ENCODE results near the gene FAF2. TPM values are rescaled to one million over a fixed set of nuclear protein-coding genes. Genes with fewer than 3 reads are reported as not detected.

The FAF2 gene
- total RNA-seq, 1 donor from 2014 or later, result 32.3 TPM

DNA sequence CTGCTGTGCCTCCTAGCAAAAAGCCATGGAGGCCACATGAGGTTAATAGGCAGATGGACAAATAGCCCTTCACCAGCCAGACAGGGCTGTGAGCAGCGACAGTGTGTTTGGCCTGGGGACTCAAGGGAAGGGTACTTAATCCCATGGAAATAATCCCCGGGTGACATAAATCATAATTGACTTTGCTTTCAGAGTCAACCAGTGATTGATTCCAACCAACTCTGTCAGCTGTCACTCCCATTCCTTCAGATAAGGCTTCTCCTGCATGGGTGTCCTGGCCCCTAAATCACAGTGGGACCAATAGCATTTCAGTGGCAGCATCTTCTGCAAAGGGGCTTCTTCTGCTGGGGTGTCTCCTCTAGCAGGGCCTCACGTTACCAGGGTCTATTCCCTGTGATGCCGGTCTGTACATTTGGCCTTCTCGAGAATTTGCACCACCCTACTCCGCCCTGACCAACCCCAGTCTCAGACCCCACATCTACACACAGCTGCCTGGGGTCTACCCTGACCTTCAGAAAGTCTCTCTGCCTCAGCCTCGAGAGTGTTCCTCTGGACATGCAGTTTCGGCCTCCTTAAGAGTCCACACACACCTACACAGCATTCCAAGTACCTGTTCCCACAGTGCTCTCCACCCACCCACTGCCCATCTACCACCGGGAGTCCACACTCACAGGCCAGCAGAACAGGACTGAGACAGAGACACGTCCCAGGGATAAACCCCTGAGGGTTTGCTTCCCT, 35.5 kb upstream of the FAF2 start:
- TF ChIP-seq EZH2phosphoT487 (IDR thresholded peaks at IDR 0.05), result no peak
- no peak for TF ChIP-seq EZH2 (IDR thresholded peaks at IDR 0.05)
- TF ChIP-seq, protein P1, sequence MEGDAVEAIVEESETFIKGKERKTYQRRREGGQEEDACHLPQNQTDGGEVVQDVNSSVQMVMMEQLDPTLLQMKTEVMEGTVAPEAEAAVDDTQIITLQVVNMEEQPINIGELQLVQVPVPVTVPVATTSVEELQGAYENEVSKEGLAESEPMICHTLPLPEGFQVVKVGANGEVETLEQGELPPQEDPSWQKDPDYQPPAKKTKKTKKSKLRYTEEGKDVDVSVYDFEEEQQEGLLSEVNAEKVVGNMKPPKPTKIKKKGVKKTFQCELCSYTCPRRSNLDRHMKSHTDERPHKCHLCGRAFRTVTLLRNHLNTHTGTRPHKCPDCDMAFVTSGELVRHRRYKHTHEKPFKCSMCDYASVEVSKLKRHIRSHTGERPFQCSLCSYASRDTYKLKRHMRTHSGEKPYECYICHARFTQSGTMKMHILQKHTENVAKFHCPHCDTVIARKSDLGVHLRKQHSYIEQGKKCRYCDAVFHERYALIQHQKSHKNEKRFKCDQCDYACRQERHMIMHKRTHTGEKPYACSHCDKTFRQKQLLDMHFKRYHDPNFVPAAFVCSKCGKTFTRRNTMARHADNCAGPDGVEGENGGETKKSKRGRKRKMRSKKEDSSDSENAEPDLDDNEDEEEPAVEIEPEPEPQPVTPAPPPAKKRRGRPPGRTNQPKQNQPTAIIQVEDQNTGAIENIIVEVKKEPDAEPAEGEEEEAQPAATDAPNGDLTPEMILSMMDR (IDR thresholded peaks at IDR 0.05), result no peak
- H3K27me3 Mint-ChIP-seq (ENCODE audit: insufficient read depth, low read depth), result peaks cover 5% of the 10 kb centered on the region
- peak overlapping the region; percentile 38 for H3K4me3 Mint-ChIP-seq
- no peak for DNase-seq (ENCODE audit: low spot score)
- H4K20me1 ChIP-seq (ENCODE audit: low read depth), result no peaks in the 10 kb centered on the region
- H3K27ac Mint-ChIP-seq, result peak overlapping the region; percentile 81
- H3K27me3 ChIP-seq, result peaks cover 22% of the 10 kb centered on the region
- no peak overlapping the region for H3K9ac ChIP-seq
- no peak overlapping the region for H2AFZ ChIP-seq (replicated peaks)
- H3K9me3 Mint-ChIP-seq, result no peaks in the 10 kb centered on the region
- H3K27ac ChIP-seq, result no peak overlapping the region
- peaks cover 9% of the 10 kb centered on the region for H3K4me1 Mint-ChIP-seq
- no peaks in the 10 kb centered on the region for H3K36me3 Mint-ChIP-seq
- no peaks in the 10 kb centered on the region for H3K4me1 ChIP-seq
- no peaks in the 10 kb centered on the region for H3K9me3 ChIP-seq (ENCODE audit: low read depth)
- H3K79me2 ChIP-seq (ENCODE audit: low read depth), result no peaks in the 10 kb centered on the region
- H3F3A ChIP-seq (ENCODE audit: low read depth), result peaks cover 7% of the 10 kb centered on the region
- H3K4me3 ChIP-seq, result no peak overlapping the region
- H3K36me3 ChIP-seq, result no peaks in the 10 kb centered on the region
- no peak overlapping the region for H3K4me2 ChIP-seq

DNA sequence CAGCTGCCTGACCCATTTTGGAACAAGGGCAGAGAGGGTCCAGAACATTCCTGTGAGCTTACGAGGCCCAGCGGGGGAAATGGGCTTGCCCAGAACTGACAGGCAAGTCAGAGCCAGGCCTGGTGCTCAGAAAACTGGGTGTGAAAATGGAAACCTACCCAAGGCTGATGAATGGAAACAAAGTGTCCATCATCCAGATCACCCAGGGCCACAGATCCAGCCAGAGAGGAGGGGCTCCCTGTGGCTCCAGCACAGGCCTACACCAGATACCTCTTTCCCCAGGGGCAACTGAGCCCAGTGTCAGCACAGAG, 35.0 kb upstream of the FAF2 start:
- Histone ChIP-seq H3F3A (ENCODE audit: low read depth) (peaks cover 7% of the 10 kb centered on the region), H2AFZ (replicated peaks) (no peak overlapping the region), H3K79me2 (ENCODE audit: low read depth) (no peaks in the 10 kb centered on the region), H3K27ac (no peak overlapping the region), H3K4me2 (no peak overlapping the region), H3K36me3 (no peaks in the 10 kb centered on the region), H4K20me1 (ENCODE audit: low read depth) (no peaks in the 10 kb centered on the region), H3K9ac (no peak overlapping the region), H3K9me3 (ENCODE audit: low read depth) (no peaks in the 10 kb centered on the region), H3K27me3 (peaks cover 24% of the 10 kb centered on the region), H3K4me3 (no peak overlapping the region), H3K4me1 (no peaks in the 10 kb centered on the region)
- no peaks in the 10 kb centered on the region for H3K9me3 Mint-ChIP-seq
- peaks cover 9% of the 10 kb centered on the region for H3K4me1 Mint-ChIP-seq
- H3K36me3 Mint-ChIP-seq, result no peaks in the 10 kb centered on the region
- H3K4me3 Mint-ChIP-seq, result no peak overlapping the region
- no peak for DNase-seq (ENCODE audit: low spot score)
- no peak for TF ChIP-seq EZH2 (IDR thresholded peaks at IDR 0.05)
- TF ChIP-seq, protein P1 (IDR thresholded peaks at IDR 0.05), result no peak
- TF ChIP-seq EZH2phosphoT487 (IDR thresholded peaks at IDR 0.05), result no peak
- peaks cover 5% of the 10 kb centered on the region for H3K27me3 Mint-ChIP-seq (ENCODE audit: insufficient read depth, low read depth)
- no peak overlapping the region for H3K27ac Mint-ChIP-seq

DNA sequence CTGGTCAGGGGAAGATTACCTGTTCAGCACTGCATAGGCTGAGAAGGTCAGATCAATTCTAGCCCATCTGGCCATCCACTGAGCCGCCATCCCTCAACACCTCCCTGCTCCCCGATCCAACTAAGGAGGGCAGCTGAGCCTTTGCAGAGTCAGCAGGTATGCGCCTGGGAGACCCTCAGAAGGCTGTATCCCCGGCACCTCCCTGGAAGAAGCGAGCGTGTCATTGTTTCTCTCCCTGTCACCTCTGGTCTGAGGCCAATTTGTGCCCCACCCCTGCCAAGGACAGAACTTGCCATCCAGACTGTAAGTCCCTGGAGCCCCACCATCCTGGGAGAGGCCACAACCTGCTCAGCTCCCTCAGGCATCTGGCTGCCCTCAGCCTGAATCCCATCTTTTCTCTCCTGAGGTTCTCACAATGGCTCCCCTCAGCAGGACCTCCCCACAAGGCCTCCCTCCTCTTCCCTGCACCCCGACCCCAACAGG, 34.4 kb upstream of the FAF2 start:
- TF ChIP-seq, protein P1 (IDR thresholded peaks at IDR 0.05), result no peak
- no peak for TF ChIP-seq EZH2phosphoT487 (IDR thresholded peaks at IDR 0.05)
- TF ChIP-seq EZH2 (IDR thresholded peaks at IDR 0.05), result no peak
- no peaks in the 10 kb centered on the region for H3K36me3 Mint-ChIP-seq
- Histone ChIP-seq H3K27me3 (peaks cover 24% of the 10 kb centered on the region), H3K9me3 (ENCODE audit: low read depth) (no peaks in the 10 kb centered on the region), H2AFZ (replicated peaks) (no peak overlapping the region), H3K36me3 (no peaks in the 10 kb centered on the region), H3K27ac (no peak overlapping the region), H3K4me1 (no peaks in the 10 kb centered on the region), H4K20me1 (ENCODE audit: low read depth) (no peaks in the 10 kb centered on the region), H3K79me2 (ENCODE audit: low read depth) (no peaks in the 10 kb centered on the region), H3K4me3 (no peak overlapping the region), H3K4me2 (no peak overlapping the region), H3K9ac (no peak overlapping the region), H3F3A (ENCODE audit: low read depth) (peaks cover 7% of the 10 kb centered on the region)
- no peak for DNase-seq (ENCODE audit: low spot score)
- no peaks in the 10 kb centered on the region for H3K9me3 Mint-ChIP-seq
- H3K4me1 Mint-ChIP-seq, result peaks cover 9% of the 10 kb centered on the region
- peaks cover 5% of the 10 kb centered on the region for H3K27me3 Mint-ChIP-seq (ENCODE audit: insufficient read depth, low read depth)
- H3K4me3 Mint-ChIP-seq, result peak overlapping the region; percentile 55
- H3K27ac Mint-ChIP-seq, result peak overlapping the region; percentile 63

All from neural progenitor cell (in vitro differentiated cells).